Left lung (tissue), 10 donors: ENCODE measurements around the gene TPST1. TPM values are rescaled to one million over a fixed set of nuclear protein-coding genes. Genes with fewer than 3 reads are reported as not detected.

Experiments used
- ATAC-seq: fragments of 200-7000 bp; cut with Tn5 transposase; one replicate; pipeline ENCODE4 v1.9.1; 2020; ENCODE audit warnings: moderate library complexity
- DNase-seq, 4 donors: peaks; one replicate each; pipeline ENCODE4 v3.0.0-alpha.2; 2013 to 2020
- H3K27ac ChIP-seq, 2 donors: fragments of 200-600 bp; sonication (generic) in 1 of 2; one replicate each; pipeline versions ENCODE4 v1.5.0 to v1.8.0; 2020 to 2021
- H3K27me3 ChIP-seq, 2 donors: fragments of 200-600 bp; sonication (generic) in 1 of 2; one replicate each; pipeline versions ENCODE4 v1.5.0 to v1.8.0; 2020 to 2021
- H3K36me3 ChIP-seq, 2 donors: fragments of 200-600 bp; sonication (generic) in 1 of 2; one replicate each; pipeline versions ENCODE4 v1.5.0 to v1.8.0; 2020 to 2021
- H3K4me1 ChIP-seq, 2 donors: fragments of 200-600 bp; one replicate each; pipeline ENCODE4 v1.8.0; 2021
- H3K4me3 ChIP-seq, 2 donors: fragments of 200-600 bp; sonication (generic) in 1 of 2; one replicate each; pipeline versions ENCODE4 v1.5.0 to v1.8.0; 2020 to 2021; ENCODE audit warnings: mild to moderate bottlenecking in 1 of 2
- H3K9me3 ChIP-seq, 2 donors: fragments of 200-600 bp; sonication (generic) in 1 of 2; one replicate each; pipeline versions ENCODE4 v1.5.0 to v1.8.0; 2020 to 2021
- CTCF ChIP-seq, 2 donors: fragments of 200-600 bp; sonication (generic) in 1 of 2; IDR thresholded peaks; one replicate each; pipeline versions ENCODE4 v1.5.0 to v1.8.0; 2021; ENCODE audit warnings: antibody characterized with exemption in 2 of 2
- intact Hi-C, 2 donors: fragments of 100-400 bp; cut with DNase I; formaldehyde crosslinking; loops; one replicate each; pipeline versions ENCODE4 v1.11.2 to v1.14.2; 2022
- polyA plus RNA-seq, 6 donors: library from polyadenylated mRNA; unstranded; fragments of 120-200 nt; gene quantifications; one replicate each; pipeline ENCODE4 v1.2.1, GENCODE V29; 2013; ENCODE audit not compliant: insufficient read length in 6 of 6
- total RNA-seq, 2 donors: library from RNA; stranded (reverse); fragmentation: NEBNext Ultra II Directional; extraction: Animal tissue kit (Norgen Biotek cat#: 25700); gene quantifications; one replicate each; pipeline ENCODE4 v1.2.1, GENCODE V29; 2021
- donor health status: DM: no; HTN: yes; CAD: no.
- donor health status: DM: no; HTN: no; CAD: no.

Gene TPST1
- total and polyA plus RNA-seq, 8 donors = 30.5 to 64.1 (median 50.4) TPM

- TF ChIP-seq CTCF (IDR thresholded peaks at IDR 0.05) = no peak
- peaks cover 0 to 3% of the 10 kb centered on the region in 2 donors for H3K9me3 ChIP-seq
- peaks cover 0 to 6% of the 10 kb centered on the region in 2 donors for H3K4me1 ChIP-seq
- intact Hi-C loops = no loop called here
- ATAC-seq = no peak
- no peaks in the 10 kb centered on the region for H3K36me3 ChIP-seq
- H3K27me3 ChIP-seq = no peaks in the 10 kb centered on the region
- DNase-seq = no peak
- H3K27ac ChIP-seq = no peak overlapping the region
- H3K4me3 ChIP-seq = no peak overlapping the region
Observed at GRCh38 chr7:66181329-66181728, 23.8 kb upstream of the TPST1 start.

GRCh38 chr7:66181845-66182244 lies 23.3 kb upstream of the TPST1 start:
- H3K27me3 ChIP-seq = no peaks in the 10 kb centered on the region
- H3K27ac ChIP-seq = peak overlapping the region in 1 of 2 donors; percentile 28
- ATAC-seq (no peak), DNase-seq (no peak)
- no peak for TF ChIP-seq CTCF (IDR thresholded peaks at IDR 0.05)
- H3K4me1 ChIP-seq = peaks cover 0 to 6% of the 10 kb centered on the region in 2 donors
- peaks cover 0 to 4% of the 10 kb centered on the region in 2 donors for H3K9me3 ChIP-seq
- H3K4me3 ChIP-seq = no peak overlapping the region
- intact Hi-C loops = no loop called here
- H3K36me3 ChIP-seq = no peaks in the 10 kb centered on the region

GRCh38 chr7:66182920-66183319 lies 22.2 kb upstream of the TPST1 start:
- no peak for TF ChIP-seq CTCF (IDR thresholded peaks at IDR 0.05)
- Histone ChIP-seq H3K4me1 (peaks cover 0 to 11% of the 10 kb centered on the region in 2 donors), H3K27me3 (no peaks in the 10 kb centered on the region), H3K4me3 (no peak overlapping the region), H3K27ac (peak overlapping the region in 1 of 2 donors; percentile 29), H3K36me3 (no peaks in the 10 kb centered on the region), H3K9me3 (peaks cover 0 to 4% of the 10 kb centered on the region in 2 donors)
- intact Hi-C loops = no loop called here
- DNase-seq (peak in 2 of 4 donors; percentile 67 to 81), ATAC-seq (peak; percentile 86)

- peak; percentile 43 for ATAC-seq
- H3K27ac ChIP-seq = peak overlapping the region in 1 of 2 donors; percentile 29
- DNase-seq = no peak
Observed at GRCh38 chr7:66183700-66184099, 21.4 kb upstream of the TPST1 start.

GRCh38 chr7:66185680-66186187 lies 19.4 kb upstream of the TPST1 start:
- ATAC-seq = no peak
- no peak overlapping the region for H3K27ac ChIP-seq
- no peak for TF ChIP-seq CTCF (IDR thresholded peaks at IDR 0.05)
- H3K36me3 ChIP-seq = no peaks in the 10 kb centered on the region
- intact Hi-C loops = no loop called here
- DNase-seq = no peak
- no peaks in the 10 kb centered on the region for H3K27me3 ChIP-seq
- peaks cover 0 to 11% of the 10 kb centered on the region in 2 donors for H3K4me1 ChIP-seq
- peaks cover 0 to 4% of the 10 kb centered on the region in 2 donors for H3K9me3 ChIP-seq
- H3K4me3 ChIP-seq = no peak overlapping the region

More at GRCh38 chr7:66183700-66184099, 21.4 kb upstream of the TPST1 start:
- intact Hi-C loops = no loop called here
- Histone ChIP-seq H3K4me1 (peaks cover 0 to 11% of the 10 kb centered on the region in 2 donors), H3K36me3 (no peaks in the 10 kb centered on the region), H3K9me3 (peaks cover 0 to 4% of the 10 kb centered on the region in 2 donors), H3K4me3 (no peak overlapping the region), H3K27me3 (no peaks in the 10 kb centered on the region)
- no peak for TF ChIP-seq CTCF (IDR thresholded peaks at IDR 0.05)
